ENCODE measurements around the gene MPL. TPM values are rescaled to one million over a fixed set of nuclear protein-coding genes. Genes with fewer than 3 reads are reported as not detected.

The MPL gene
- total RNA-seq, 2 experiments from 2014 or later = not detected

- TF ChIP-seq, protein P1, sequence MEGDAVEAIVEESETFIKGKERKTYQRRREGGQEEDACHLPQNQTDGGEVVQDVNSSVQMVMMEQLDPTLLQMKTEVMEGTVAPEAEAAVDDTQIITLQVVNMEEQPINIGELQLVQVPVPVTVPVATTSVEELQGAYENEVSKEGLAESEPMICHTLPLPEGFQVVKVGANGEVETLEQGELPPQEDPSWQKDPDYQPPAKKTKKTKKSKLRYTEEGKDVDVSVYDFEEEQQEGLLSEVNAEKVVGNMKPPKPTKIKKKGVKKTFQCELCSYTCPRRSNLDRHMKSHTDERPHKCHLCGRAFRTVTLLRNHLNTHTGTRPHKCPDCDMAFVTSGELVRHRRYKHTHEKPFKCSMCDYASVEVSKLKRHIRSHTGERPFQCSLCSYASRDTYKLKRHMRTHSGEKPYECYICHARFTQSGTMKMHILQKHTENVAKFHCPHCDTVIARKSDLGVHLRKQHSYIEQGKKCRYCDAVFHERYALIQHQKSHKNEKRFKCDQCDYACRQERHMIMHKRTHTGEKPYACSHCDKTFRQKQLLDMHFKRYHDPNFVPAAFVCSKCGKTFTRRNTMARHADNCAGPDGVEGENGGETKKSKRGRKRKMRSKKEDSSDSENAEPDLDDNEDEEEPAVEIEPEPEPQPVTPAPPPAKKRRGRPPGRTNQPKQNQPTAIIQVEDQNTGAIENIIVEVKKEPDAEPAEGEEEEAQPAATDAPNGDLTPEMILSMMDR (IDR thresholded peaks at IDR 0.05) = no peak
- no peak overlapping the region for H3K4me3 Mint-ChIP-seq
- Histone ChIP-seq H3K27ac (ENCODE audit: low read depth in 1 of 2, low read length in 2 of 2) (no peak overlapping the region), H3K27me3 (ENCODE audit: control insufficient read depth in 1 of 2, insufficient read depth in 2 of 2, low read length in 2 of 2) (no peaks in the 10 kb centered on the region), H3K4me3 (ENCODE audit: low read length) (no peak overlapping the region), H3K36me3 (ENCODE audit: insufficient read depth, low read length) (no peaks in the 10 kb centered on the region), H3K9me3 (ENCODE audit: control insufficient read depth in 1 of 2, insufficient read depth in 1 of 2, low read length in 2 of 2) (peaks cover 15% of the 10 kb centered on the region in 2 experiments), H3K4me1 (ENCODE audit: insufficient read depth, low read length) (no peaks in the 10 kb centered on the region)
- peaks cover 44% of the 10 kb centered on the region for H3K4me1 Mint-ChIP-seq (ENCODE audit: low read depth)
- CTCF ChIA-PET = interaction anchor here (0.5 kb wide), 1 partner anchor 161 kb away, joined by 3 read pairs; no protein-coding TSS in a partner anchor
- peak overlapping the region; percentile 21 for H3K27ac Mint-ChIP-seq
- POLR2A ChIA-PET = no interaction called here
- intact Hi-C loops (cut with DNase I, micrococcal nuclease) = no loop called here
- peaks cover 15% of the 10 kb centered on the region for H3K9me3 Mint-ChIP-seq
- H3K36me3 Mint-ChIP-seq (ENCODE audit: low read depth) = peaks cover 13% of the 10 kb centered on the region
- H3K27me3 Mint-ChIP-seq = no peaks in the 10 kb centered on the region
- peak; percentile 37 for ATAC-seq (ENCODE audit: poor library complexity)
- no peak for DNase-seq
Observed at GRCh38 chr1:43327549-43328292, 9.9 kb upstream of the MPL start.

DNA sequence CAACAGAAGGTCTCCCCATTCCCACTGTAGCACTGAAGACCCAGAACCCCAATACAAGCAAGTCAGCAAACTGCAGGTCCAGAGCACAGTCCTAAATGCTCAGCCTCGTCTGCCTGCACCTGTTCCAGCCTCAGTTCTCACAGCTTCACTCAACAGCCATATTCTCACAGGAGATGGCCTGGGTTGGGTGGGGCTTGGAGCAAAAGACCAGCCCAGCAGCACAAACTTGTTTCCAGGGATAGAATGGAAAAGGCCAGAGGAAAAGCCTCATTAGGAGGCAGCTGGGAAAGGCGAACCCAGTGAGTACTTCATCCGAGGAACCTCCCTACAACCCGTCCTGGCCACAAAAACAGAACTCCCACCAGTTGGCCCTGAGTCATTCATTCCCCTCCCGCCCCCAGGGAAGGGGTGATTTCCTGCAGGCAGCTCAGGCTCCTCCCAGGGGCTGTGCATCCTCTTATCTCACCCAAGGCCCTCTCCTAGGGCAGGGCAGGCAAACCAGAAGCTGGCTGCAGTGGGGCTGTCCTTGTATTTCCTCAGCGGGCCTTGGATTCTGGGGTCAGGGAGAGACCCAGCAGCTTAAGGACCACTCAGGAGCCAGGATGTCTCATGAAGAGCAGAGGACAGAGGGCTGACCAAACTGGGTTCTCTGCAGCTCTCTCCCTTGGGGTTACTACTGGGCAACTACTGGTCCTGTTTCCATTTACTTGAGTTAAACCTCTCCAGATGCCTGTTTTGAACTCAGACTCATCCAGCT is 7.4 kb upstream of the MPL start:
- H3K27me3 Mint-ChIP-seq = no peaks in the 10 kb centered on the region
- H3K27ac Mint-ChIP-seq = no peak overlapping the region
- H3K36me3 Mint-ChIP-seq (ENCODE audit: low read depth) = peaks cover 2% of the 10 kb centered on the region
- H3K4me1 Mint-ChIP-seq (ENCODE audit: low read depth) = peaks cover 35% of the 10 kb centered on the region
- ChIA-PET CTCF (no interaction called here), POLR2A (no interaction called here)
- H3K9me3 Mint-ChIP-seq = peaks cover 8% of the 10 kb centered on the region
- H3K4me3 Mint-ChIP-seq = no peak overlapping the region
- no peak overlapping the region for H3K4me3 ChIP-seq (ENCODE audit: low read length)
- H3K27me3 ChIP-seq (ENCODE audit: control insufficient read depth in 1 of 2, insufficient read depth in 2 of 2, low read length in 2 of 2) = no peaks in the 10 kb centered on the region
- H3K4me1 ChIP-seq (ENCODE audit: insufficient read depth, low read length) = no peaks in the 10 kb centered on the region
- H3K9me3 ChIP-seq (ENCODE audit: control insufficient read depth in 1 of 2, insufficient read depth in 1 of 2, low read length in 2 of 2) = peaks cover 10 to 12% of the 10 kb centered on the region in 2 experiments
- ATAC-seq (ENCODE audit: poor library complexity) (no peak), DNase-seq (peak in 4 of 14 experiments; percentile 7 to 44 (median 40))
- intact Hi-C loops (cut with DNase I, micrococcal nuclease) = no loop called here
- H3K36me3 ChIP-seq (ENCODE audit: insufficient read depth, low read length) = no peaks in the 10 kb centered on the region
- TF ChIP-seq, protein P1 (IDR thresholded peaks at IDR 0.05) = no peak
- no peak overlapping the region for H3K27ac ChIP-seq (ENCODE audit: low read depth in 1 of 2, low read length in 2 of 2)

DNA sequence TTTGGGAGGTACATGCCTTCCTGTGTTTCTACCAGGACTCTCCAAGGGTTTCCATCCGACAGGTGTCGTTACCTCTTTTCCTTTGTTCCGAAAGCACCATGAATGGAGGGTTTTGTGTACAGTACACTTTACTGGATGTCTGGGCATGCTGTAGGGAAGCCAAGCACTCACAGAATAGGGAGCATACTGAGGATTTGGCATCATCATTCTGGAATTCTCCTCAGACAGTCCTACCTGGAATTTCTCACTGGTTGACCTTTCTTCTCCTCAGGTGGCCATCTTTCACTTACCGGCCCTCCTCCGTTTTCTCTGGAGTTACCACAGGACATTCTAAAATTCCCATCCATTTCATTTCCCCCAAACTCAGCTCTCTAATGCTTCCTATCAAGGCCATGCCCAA is 5.9 kb upstream of the MPL start:
- H3K36me3 Mint-ChIP-seq (ENCODE audit: low read depth) = no peaks in the 10 kb centered on the region
- H3K27ac ChIP-seq (ENCODE audit: low read depth in 1 of 2, low read length in 2 of 2) = no peak overlapping the region
- H3K27ac Mint-ChIP-seq = no peak overlapping the region
- DNase-seq = no peak
- TF ChIP-seq, protein P1 (IDR thresholded peaks at IDR 0.05) = no peak
- no peak overlapping the region for H3K4me3 Mint-ChIP-seq
- H3K4me3 ChIP-seq (ENCODE audit: low read length) = no peak overlapping the region
- no peaks in the 10 kb centered on the region for H3K4me1 ChIP-seq (ENCODE audit: insufficient read depth, low read length)
- ChIA-PET CTCF (no interaction called here), POLR2A (no interaction called here)
- H3K9me3 ChIP-seq (ENCODE audit: control insufficient read depth in 1 of 2, insufficient read depth in 1 of 2, low read length in 2 of 2) = peaks cover 5 to 6% of the 10 kb centered on the region in 2 experiments
- H3K4me1 Mint-ChIP-seq (ENCODE audit: low read depth) = peaks cover 30% of the 10 kb centered on the region
- intact Hi-C loops (cut with DNase I, micrococcal nuclease) = no loop called here
- H3K27me3 Mint-ChIP-seq = no peaks in the 10 kb centered on the region
- H3K27me3 ChIP-seq (ENCODE audit: control insufficient read depth in 1 of 2, insufficient read depth in 2 of 2, low read length in 2 of 2) = no peaks in the 10 kb centered on the region
- H3K36me3 ChIP-seq (ENCODE audit: insufficient read depth, low read length) = no peaks in the 10 kb centered on the region
- ATAC-seq (ENCODE audit: poor library complexity) = no peak
- H3K9me3 Mint-ChIP-seq = peaks cover 8% of the 10 kb centered on the region
